Measurements from ENCODE around the gene DNER. TPM values are rescaled to one million over a fixed set of nuclear protein-coding genes. Genes with fewer than 3 reads are reported as not detected.
"Not testable (repeated sequence)": the region's sequence is repeated elsewhere in the genome, so short reads cannot be mapped to it uniquely, and the experiment has no call there.

DNER gene
- polyA plus RNA-seq, 3 donors = 0.12 to 0.20 (median 0.16) TPM

GRCh38 chr2:229748950-229749349 is 34.6 kb upstream of the DNER start:
- H3K27me3 ChIP-seq (ENCODE audit: control insufficient read depth in 2 of 2, insufficient read depth in 2 of 2, low read length in 2 of 2) = no peaks in the 10 kb centered on the region
- Mint-ChIP-seq H3K4me1 (peaks cover 10% of the 10 kb centered on the region), H3K27me3 (ENCODE audit: low read depth in 3 of 3) (peaks cover 1 to 8% (median 5%) of the 10 kb centered on the region in 3 donors), H3K27ac (no peak overlapping the region), H3K9me3 (peaks cover 0 to 8% (median 2%) of the 10 kb centered on the region in 7 donors), H3K4me3 (no peak overlapping the region), H3K36me3 (no peaks in the 10 kb centered on the region)
- 92% methylated on average over 1 of the region's 3 CpGs for WGBS (ENCODE audit: insufficient coverage)
- TF ChIP-seq, protein P1, sequence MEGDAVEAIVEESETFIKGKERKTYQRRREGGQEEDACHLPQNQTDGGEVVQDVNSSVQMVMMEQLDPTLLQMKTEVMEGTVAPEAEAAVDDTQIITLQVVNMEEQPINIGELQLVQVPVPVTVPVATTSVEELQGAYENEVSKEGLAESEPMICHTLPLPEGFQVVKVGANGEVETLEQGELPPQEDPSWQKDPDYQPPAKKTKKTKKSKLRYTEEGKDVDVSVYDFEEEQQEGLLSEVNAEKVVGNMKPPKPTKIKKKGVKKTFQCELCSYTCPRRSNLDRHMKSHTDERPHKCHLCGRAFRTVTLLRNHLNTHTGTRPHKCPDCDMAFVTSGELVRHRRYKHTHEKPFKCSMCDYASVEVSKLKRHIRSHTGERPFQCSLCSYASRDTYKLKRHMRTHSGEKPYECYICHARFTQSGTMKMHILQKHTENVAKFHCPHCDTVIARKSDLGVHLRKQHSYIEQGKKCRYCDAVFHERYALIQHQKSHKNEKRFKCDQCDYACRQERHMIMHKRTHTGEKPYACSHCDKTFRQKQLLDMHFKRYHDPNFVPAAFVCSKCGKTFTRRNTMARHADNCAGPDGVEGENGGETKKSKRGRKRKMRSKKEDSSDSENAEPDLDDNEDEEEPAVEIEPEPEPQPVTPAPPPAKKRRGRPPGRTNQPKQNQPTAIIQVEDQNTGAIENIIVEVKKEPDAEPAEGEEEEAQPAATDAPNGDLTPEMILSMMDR (IDR thresholded peaks at IDR 0.05) = no peak
- H3K9me3 ChIP-seq (replicated peaks in 1 of 2; ENCODE audit: control insufficient read depth in 1 of 2, insufficient read depth in 1 of 2, low read length in 2 of 2) = no peaks in the 10 kb centered on the region
- H3K79me2 ChIP-seq (ENCODE audit: insufficient read depth, low read length) = no peaks in the 10 kb centered on the region
- no peak overlapping the region for H3K4me3 ChIP-seq (replicated peaks in 1 of 3; ENCODE audit: low read depth in 2 of 3, low read length in 3 of 3)
- peaks cover 0 to 10% of the 10 kb centered on the region in 2 donors for H3K4me1 ChIP-seq (ENCODE audit: control insufficient read depth in 1 of 2, insufficient read depth in 2 of 2, low read length in 2 of 2)
- no peak overlapping the region for H3K4me2 ChIP-seq (replicated peaks; ENCODE audit: extremely low read depth, low read length, poor library complexity, severe bottlenecking)
- H3K9ac ChIP-seq (ENCODE audit: insufficient read depth, low read length, poor library complexity, severe bottlenecking) = no peak overlapping the region
- no peak overlapping the region for H3K27ac ChIP-seq (ENCODE audit: low read depth in 1 of 2, low read length in 2 of 2)
- no peaks in the 10 kb centered on the region for H3K36me3 ChIP-seq (replicated peaks in 1 of 2; ENCODE audit: control insufficient read depth in 1 of 2, insufficient read depth in 2 of 2, low read length in 2 of 2)
- no peaks in the 10 kb centered on the region for H4K20me1 ChIP-seq (ENCODE audit: insufficient read depth, low read length)
- H2AFZ ChIP-seq (ENCODE audit: insufficient read depth, low read depth, low read length, poor library complexity, severe bottlenecking) = no peak overlapping the region
- DNase-seq = no peak
- intact Hi-C loops (cut with micrococcal nuclease) = no loop called here

- DNase-seq; H3K4me2 ChIP-seq (replicated peaks; ENCODE audit: extremely low read depth, low read length, poor library complexity, severe bottlenecking); H3K4me1 Mint-ChIP-seq; H3K9ac ChIP-seq (ENCODE audit: insufficient read depth, low read length, poor library complexity, severe bottlenecking); H3K27ac ChIP-seq (ENCODE audit: low read depth in 1 of 2, low read length in 2 of 2); H2AFZ ChIP-seq (ENCODE audit: insufficient read depth, low read depth, low read length, poor library complexity, severe bottlenecking); H3K27me3 ChIP-seq (ENCODE audit: control insufficient read depth in 2 of 2, insufficient read depth in 2 of 2, low read length in 2 of 2); H3K36me3 ChIP-seq (replicated peaks in 1 of 2; ENCODE audit: control insufficient read depth in 1 of 2, insufficient read depth in 2 of 2, low read length in 2 of 2); H4K20me1 ChIP-seq (ENCODE audit: insufficient read depth, low read length); H3K27ac Mint-ChIP-seq; H3K79me2 ChIP-seq (ENCODE audit: insufficient read depth, low read length); H3K9me3 ChIP-seq (replicated peaks in 1 of 2; ENCODE audit: control insufficient read depth in 1 of 2, insufficient read depth in 1 of 2, low read length in 2 of 2); H3K4me3 Mint-ChIP-seq; intact Hi-C loops (cut with micrococcal nuclease); H3K36me3 Mint-ChIP-seq; H3K4me1 ChIP-seq (ENCODE audit: control insufficient read depth in 1 of 2, insufficient read depth in 2 of 2, low read length in 2 of 2); H3K4me3 ChIP-seq (replicated peaks in 1 of 3; ENCODE audit: low read depth in 2 of 3, low read length in 3 of 3): not testable (repeated sequence)
- H3K9me3 Mint-ChIP-seq = peaks cover 8 to 24% (median 22%) of the 10 kb centered on the region in 7 donors
- WGBS (ENCODE audit: insufficient coverage) = 96% methylated on average over 8 of the region's 35 CpGs
- peaks cover 0 to 10% (median 5%) of the 10 kb centered on the region in 3 donors for H3K27me3 Mint-ChIP-seq (ENCODE audit: low read depth in 3 of 3)
Observed at GRCh38 chr2:229742691-229743090, 28.3 kb upstream of the DNER start.
